NT2/D1 (cell line): Measurements from ENCODE around the gene HCN1.

Experiments used
- YY1 ChIP-seq: IDR thresholded peaks from 2 replicates; pipeline ENCODE4 v1.6.1; 2011; ENCODE audit not compliant: insufficient read length, insufficient read depth
- ZNF274 ChIP-seq: IDR thresholded peaks from 2 replicates; pipeline ENCODE4 v1.6.1; 2011; ENCODE audit warnings: mild to moderate bottlenecking, low read depth, low read length

DNA sequence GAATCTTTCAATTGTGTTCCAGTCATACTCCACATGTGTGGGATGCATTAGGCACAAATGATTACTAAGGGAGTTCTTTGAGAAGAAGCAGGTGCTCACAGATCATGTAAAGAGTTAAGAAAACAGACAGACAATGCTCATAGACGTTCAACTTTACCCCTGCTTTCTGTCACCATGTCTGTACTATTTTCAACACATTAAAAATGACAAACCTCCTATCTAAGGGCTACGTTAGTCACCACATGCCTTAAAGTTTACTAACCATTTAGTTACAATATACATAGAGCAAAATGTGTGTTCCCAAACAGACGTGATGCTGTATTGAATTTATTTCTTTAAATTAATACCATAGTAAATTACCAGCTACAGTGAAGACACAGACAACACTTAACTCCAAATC lies 435.9 kb downstream of the HCN1 start:
- TF ChIP-seq ZNF274 (no peak), YY1 (no peak)
